A673 (cell line): ENCODE data around the gene SUPT3H. TPM values are rescaled to one million over a fixed set of nuclear protein-coding genes. Genes with fewer than 3 reads are reported as not detected.

Experiments
- BruUV-seq: library from RNA; stranded (reverse); fragments of 400-500 nt; replicated peaks from 2 replicates; lab custom pipeline; 2021; lab: Mats Ljungman, UMichigan
- CTCF ChIA-PET: fragments of 300-600 bp; sonication (Branson Sonifier 250); formaldehyde crosslinking; loops from one replicate; lab custom pipeline; 2022; ENCODE audit warnings: antibody characterized with exemption; lab: Charles Lee
- POLR2A ChIA-PET: fragments of 300-600 bp; sonication (Branson Sonifier 250); formaldehyde crosslinking; loops from one replicate; lab custom pipeline; 2022; ENCODE audit warnings: antibody characterized with exemption; ENCODE audit not compliant: low non-redundant PET; lab: Charles Lee
- DNase-seq: peaks from one replicate; pipeline ENCODE4 v3.0.0-alpha.2; 2015; ENCODE audit warnings: low spot score
- H3K27ac ChIP-seq: fragments of 200-600 bp; sonication (generic); 2 replicates; pipeline ENCODE4 v1.5.1; 2016; ENCODE audit warnings: mixed run types, low read depth, mild to moderate bottlenecking, mixed read lengths, antibody characterized with exemption, low read length; ENCODE audit not compliant: poor library complexity, severe bottlenecking
- H3K27me3 ChIP-seq: fragments of 200-600 bp; sonication (generic); replicated peaks from 2 replicates; pipeline ENCODE4 v1.6.1; 2017; ENCODE audit warnings: mixed run types, low read depth, mild to moderate bottlenecking, mixed read lengths, antibody characterized with exemption, low read length; ENCODE audit not compliant: insufficient read depth, poor library complexity
- H3K36me3 ChIP-seq: fragments of 200-600 bp; sonication (generic); 2 replicates; pipeline ENCODE4 v1.6.1; 2016; ENCODE audit warnings: mixed run types, mild to moderate bottlenecking, mixed read lengths, antibody characterized with exemption, low read length; ENCODE audit not compliant: insufficient read depth, poor library complexity, severe bottlenecking
- H3K4me1 ChIP-seq: fragments of 200-600 bp; sonication (generic); 2 replicates; pipeline ENCODE4 v1.6.1; 2017; ENCODE audit warnings: mixed run types, mild to moderate bottlenecking, mixed read lengths, antibody characterized with exemption, low read length; ENCODE audit not compliant: insufficient read depth, poor library complexity, severe bottlenecking
- H3K4me3 ChIP-seq: fragments of 200-600 bp; sonication (generic); 2 replicates; pipeline ENCODE4 v1.5.1; 2016; ENCODE audit warnings: low read depth, mixed run types, mild to moderate bottlenecking, mixed read lengths, low read length; ENCODE audit not compliant: poor library complexity, severe bottlenecking
- H3K9me3 ChIP-seq: fragments of 200-600 bp; sonication (generic); 2 replicates; pipeline ENCODE4 v1.6.1; 2016; ENCODE audit warnings: mixed run types, low read depth, mild to moderate bottlenecking, mixed read lengths, antibody characterized with exemption, low read length; ENCODE audit not compliant: poor library complexity, severe bottlenecking
- EZH2 ChIP-seq: fragments of 200-600 bp; sonication (generic); IDR thresholded peaks from 2 replicates; pipeline ENCODE4 v1.6.1; 2017; ENCODE audit warnings: borderline replicate concordance, low read depth, mild to moderate bottlenecking, mixed read lengths, antibody characterized with exemption, low read length; ENCODE audit not compliant: poor library complexity, severe bottlenecking
- intact Hi-C: fragments of 100-400 bp; cut with micrococcal nuclease; formaldehyde crosslinking; loops from one replicate; pipeline ENCODE4 v1.10.0; 2022; ENCODE audit not compliant: unreplicated experiment
- total RNA-seq: library from RNA; stranded (reverse); gene quantifications from 2 replicates; pipeline ENCODE4 v1.2.3, GENCODE V29; 2021
- TF ChIP-seq, protein P1 (sequence below): fragments of 300-800, 200-600 bp; sonication (generic); conservative IDR thresholded peaks from 2 replicates; pipeline ENCODE4 v1.5.1; 2017; ENCODE audit warnings: low read depth, mild to moderate bottlenecking, antibody characterized with exemption, low read length, moderate library complexity, mixed read lengths

SUPT3H gene
- total RNA-seq, 1 experiment from 2014 or later = 10.8 TPM

GRCh38 chr6:45260696-45261095 lies 117.0 kb downstream of the SUPT3H start:
- ChIA-PET CTCF (no interaction called here), POLR2A (no interaction called here)
- no peaks in the 10 kb centered on the region for H3K9me3 ChIP-seq
- H3K27me3 ChIP-seq = no peaks in the 10 kb centered on the region
- intact Hi-C loops = no loop called here
- H3K4me3 ChIP-seq = no peak overlapping the region
- no peaks in the 10 kb centered on the region for H3K36me3 ChIP-seq
- H3K4me1 ChIP-seq = no peaks in the 10 kb centered on the region
- DNase-seq = no peak
- TF ChIP-seq, protein P1, sequence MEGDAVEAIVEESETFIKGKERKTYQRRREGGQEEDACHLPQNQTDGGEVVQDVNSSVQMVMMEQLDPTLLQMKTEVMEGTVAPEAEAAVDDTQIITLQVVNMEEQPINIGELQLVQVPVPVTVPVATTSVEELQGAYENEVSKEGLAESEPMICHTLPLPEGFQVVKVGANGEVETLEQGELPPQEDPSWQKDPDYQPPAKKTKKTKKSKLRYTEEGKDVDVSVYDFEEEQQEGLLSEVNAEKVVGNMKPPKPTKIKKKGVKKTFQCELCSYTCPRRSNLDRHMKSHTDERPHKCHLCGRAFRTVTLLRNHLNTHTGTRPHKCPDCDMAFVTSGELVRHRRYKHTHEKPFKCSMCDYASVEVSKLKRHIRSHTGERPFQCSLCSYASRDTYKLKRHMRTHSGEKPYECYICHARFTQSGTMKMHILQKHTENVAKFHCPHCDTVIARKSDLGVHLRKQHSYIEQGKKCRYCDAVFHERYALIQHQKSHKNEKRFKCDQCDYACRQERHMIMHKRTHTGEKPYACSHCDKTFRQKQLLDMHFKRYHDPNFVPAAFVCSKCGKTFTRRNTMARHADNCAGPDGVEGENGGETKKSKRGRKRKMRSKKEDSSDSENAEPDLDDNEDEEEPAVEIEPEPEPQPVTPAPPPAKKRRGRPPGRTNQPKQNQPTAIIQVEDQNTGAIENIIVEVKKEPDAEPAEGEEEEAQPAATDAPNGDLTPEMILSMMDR = no peak
- TF ChIP-seq EZH2 = no peak
- H3K27ac ChIP-seq = no peak overlapping the region
- no TSS peak for BruUV-seq

GRCh38 chr6:45256697-45257695 lies 120.7 kb downstream of the SUPT3H start:
- Histone ChIP-seq H3K27me3 (no peaks in the 10 kb centered on the region), H3K27ac (no peak overlapping the region), H3K36me3 (no peaks in the 10 kb centered on the region), H3K9me3 (no peaks in the 10 kb centered on the region), H3K4me3 (no peak overlapping the region), H3K4me1 (peaks cover 7% of the 10 kb centered on the region)
- peak; percentile 24 for DNase-seq
- no TSS peak for BruUV-seq
- intact Hi-C loops = no loop called here
- ChIA-PET POLR2A (no interaction called here), CTCF (no interaction called here)
- TF ChIP-seq, protein P1 = no peak
- no peak for TF ChIP-seq EZH2

GRCh38 chr6:45255434-45255833 lies 122.3 kb downstream of the SUPT3H start:
- Histone ChIP-seq H3K27ac (no peak overlapping the region), H3K9me3 (no peaks in the 10 kb centered on the region), H3K27me3 (no peaks in the 10 kb centered on the region), H3K36me3 (no peaks in the 10 kb centered on the region), H3K4me3 (no peak overlapping the region), H3K4me1 (peaks cover 7% of the 10 kb centered on the region)
- BruUV-seq = no TSS peak
- ChIA-PET POLR2A (no interaction called here), CTCF (no interaction called here)
- intact Hi-C loops = no loop called here
- DNase-seq = no peak
- no peak for TF ChIP-seq EZH2
- TF ChIP-seq, protein P1 = no peak
